Thyroid gland (tissue), 4 donors: Measurements from ENCODE around the gene FBXO45. TPM values are rescaled to one million over a fixed set of nuclear protein-coding genes. Genes with fewer than 3 reads are reported as not detected.

ENCODE experiments used
- DNase-seq, 2 donors: peaks; one replicate each; pipeline ENCODE4 v3.0.0-alpha.2; 2019
- H3K27ac ChIP-seq, 3 donors: fragments of 200-600 bp; sonication (generic); 1 replicate in 2 of 3; 2 replicates in 1 of 3; pipeline ENCODE4 v1.5.1; 2016 to 2019; ENCODE audit warnings: mild to moderate bottlenecking in 1 of 3, moderate library complexity in 1 of 3
- H3K27me3 ChIP-seq: fragments of 200-600 bp; sonication (generic); one replicate; pipeline ENCODE4 v1.5.1; 2019
- H3K36me3 ChIP-seq, 2 donors: fragments of 200-600 bp; sonication (generic); one replicate each; pipeline ENCODE4 v1.5.1; 2016 to 2019
- H3K4me1 ChIP-seq, 2 donors: fragments of 200-600 bp; sonication (generic); one replicate each; pipeline ENCODE4 v1.5.1; 2017 to 2019
- H3K4me3 ChIP-seq, 3 donors: fragments of 200-600 bp; sonication (generic); replicated peaks in 1 of 3; 1 replicate in 2 of 3; 2 replicates in 1 of 3; pipeline ENCODE4 v1.5.1; 2016; ENCODE audit warnings: mild to moderate bottlenecking in 1 of 3
- H3K9me3 ChIP-seq: fragments of 200-600 bp; sonication (generic); one replicate; pipeline ENCODE4 v1.5.1; 2017
- CTCF ChIP-seq, 6 experiments: fragments of 200-600 bp in 3 of 6; fragments of 450-650 bp in 3 of 6; sonication (generic) in 3 of 6; IDR thresholded peaks; one replicate each; pipeline ENCODE4 v1.5.1; 2016 to 2019; ENCODE audit warnings: antibody characterized with exemption in 6 of 6, mild to moderate bottlenecking in 2 of 6, inconsistent platforms in 1 of 6, moderate library complexity in 1 of 6
- POLR2A ChIP-seq, 2 donors: fragments of 450-650 bp; IDR thresholded peaks; one replicate each; pipeline ENCODE4 v1.6.1; 2017; ENCODE audit warnings: antibody characterized with exemption in 2 of 2, mild to moderate bottlenecking in 2 of 2, moderate library complexity in 1 of 2
- WGBS, 2 donors: methylation state at CpG; one replicate each; pipeline ENCODE4 v1.1.5; 2017; 5-methylcytosine and 5-hydroxymethylcytosine counted together
- intact Hi-C: fragments of 100-400 bp; cut with DNase I; formaldehyde crosslinking; loops from one replicate; pipeline ENCODE4 v1.15.1; 2023
- total RNA-seq, 4 donors: library from RNA; depleted of rRNA; stranded (reverse); fragments of >200 nt; gene quantifications; one replicate each; pipeline ENCODE4 v1.2.3, GENCODE V29; 2016

The FBXO45 gene
- total RNA-seq, 4 donors from 2014 or later: 4.0 to 8.9 (median 5.7) TPM

DNA sequence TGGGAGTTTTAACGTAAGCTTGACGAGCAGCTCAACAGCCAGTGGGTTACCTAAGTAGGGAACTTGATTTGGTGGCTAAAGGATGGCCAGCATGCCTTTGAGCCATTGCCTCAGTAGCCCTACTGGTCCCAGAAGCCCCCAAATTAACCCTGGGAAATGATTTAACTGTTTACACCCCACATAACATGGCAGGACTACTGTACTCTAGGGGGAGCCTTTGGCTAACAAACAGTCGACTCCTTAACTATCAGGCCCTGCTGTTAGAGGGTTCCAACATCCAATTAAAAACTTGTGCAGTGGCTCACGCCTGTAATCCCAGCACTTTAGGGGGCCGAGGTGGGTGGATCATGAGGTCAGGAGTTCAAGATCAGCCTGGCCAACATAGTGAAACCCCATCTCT, 43.9 kb upstream of the FBXO45 start:
- Histone ChIP-seq H3K36me3 (no peaks in the 10 kb centered on the region), H3K4me3 (no peak overlapping the region), H3K27ac (no peak overlapping the region), H3K27me3 (no peaks in the 10 kb centered on the region), H3K9me3 (no peaks in the 10 kb centered on the region), H3K4me1 (no peaks in the 10 kb centered on the region)
- WGBS, 2 donors: 61 to 71% methylated on average over 5 of the region's 5 CpGs
- intact Hi-C loops: loop anchor here (10.0 kb wide), 1 partner anchor 270 kb away; no protein-coding TSS in a partner anchor
- TF ChIP-seq POLR2A (IDR thresholded peaks at IDR 0.05): no peak
- no peak for TF ChIP-seq CTCF (IDR thresholded peaks at IDR 0.05)
- no peak for DNase-seq

DNA sequence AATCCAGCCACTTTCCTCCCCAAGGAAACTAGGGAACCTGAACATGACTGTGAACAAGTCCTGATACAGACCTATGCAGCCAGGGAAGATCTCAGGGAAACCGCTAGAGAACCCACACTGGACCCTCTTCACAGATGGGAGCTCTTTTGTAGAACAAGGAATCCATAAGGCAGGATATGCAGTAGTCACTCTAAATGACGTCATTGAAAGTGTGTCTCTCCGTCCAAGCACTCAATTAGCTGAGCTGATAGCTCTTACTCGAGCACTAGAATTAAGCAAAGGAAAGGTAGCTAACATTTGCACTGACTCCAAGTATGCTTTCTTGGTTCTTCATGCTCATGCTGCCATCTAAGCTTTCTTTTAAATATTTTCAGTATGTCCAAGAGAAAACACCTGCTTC, 43.3 kb upstream of the FBXO45 start:
- Histone ChIP-seq H3K9me3 (no peaks in the 10 kb centered on the region), H3K4me3 (no peak overlapping the region), H3K4me1 (no peaks in the 10 kb centered on the region), H3K36me3 (no peaks in the 10 kb centered on the region), H3K27me3 (no peaks in the 10 kb centered on the region), H3K27ac (no peak overlapping the region)
- no peak for DNase-seq
- WGBS, 2 donors: 81 to 82% methylated on average over 4 of the region's 4 CpGs
- TF ChIP-seq POLR2A (IDR thresholded peaks at IDR 0.05) (no peak), CTCF (IDR thresholded peaks at IDR 0.05) (no peak)
- intact Hi-C loops: loop anchor here (10.0 kb wide), 1 partner anchor 270 kb away; no protein-coding TSS in a partner anchor

DNA sequence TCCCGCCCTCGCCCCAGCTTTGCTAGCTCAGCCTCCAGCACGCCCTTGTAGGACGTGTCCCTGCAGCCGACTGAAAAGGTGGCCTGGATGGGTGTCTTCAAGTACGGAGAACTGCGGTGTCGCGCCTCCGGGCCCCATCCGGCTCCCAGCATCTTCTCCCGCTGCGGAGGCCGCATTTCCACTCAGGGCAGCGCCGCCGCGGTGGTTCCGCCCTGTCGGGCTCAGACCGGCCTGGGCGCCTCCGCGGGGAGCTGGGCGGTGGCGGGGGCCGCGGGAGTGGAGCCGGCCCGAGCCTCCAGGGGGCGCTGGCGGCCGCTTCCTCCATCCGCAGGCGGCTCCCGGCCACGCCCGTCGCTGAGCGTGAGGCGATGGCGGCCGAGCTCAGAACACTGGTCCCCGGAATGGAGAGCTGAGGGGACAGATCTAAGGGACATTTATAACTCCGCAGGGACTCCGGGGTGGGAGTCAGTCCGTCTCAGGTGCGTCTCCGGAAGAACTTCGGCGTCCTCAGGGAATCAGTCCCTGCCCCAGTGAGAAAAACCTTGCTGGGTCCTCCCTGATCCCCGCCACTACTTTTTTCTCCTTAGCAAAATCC, 39.7 kb upstream of the FBXO45 start:
- Histone ChIP-seq H3K27ac (no peak overlapping the region), H3K9me3 (no peaks in the 10 kb centered on the region), H3K4me1 (no peaks in the 10 kb centered on the region), H3K4me3 (peak overlapping the region in 1 of 3 donors; percentile 14), H3K27me3 (no peaks in the 10 kb centered on the region), H3K36me3 (no peaks in the 10 kb centered on the region)
- intact Hi-C loops: loop anchor here (10.0 kb wide), 1 partner anchor 274 kb away; no protein-coding TSS in a partner anchor
- DNase-seq: peak; percentile 26 to 52
- WGBS, 2 donors: 9 to 21% methylated on average over 18 to 25 of the region's 52 CpGs
- no peak for TF ChIP-seq POLR2A (IDR thresholded peaks at IDR 0.05)
- TF ChIP-seq CTCF (IDR thresholded peaks at IDR 0.05): peak in 5 of 6 experiments; percentile 26 to 62 (median 45)

GRCh38 chr3:196531418-196531817, 37.0 kb upstream of the FBXO45 start:
- intact Hi-C loops: no loop called here
- 70 to 84% methylated on average over 4 of the region's 4 CpGs for WGBS, 2 donors
- TF ChIP-seq POLR2A (IDR thresholded peaks at IDR 0.05): no peak
- TF ChIP-seq CTCF (IDR thresholded peaks at IDR 0.05): no peak
- H3K4me3 ChIP-seq: no peak overlapping the region
- no peak for DNase-seq
- H3K36me3 ChIP-seq: no peaks in the 10 kb centered on the region
- H3K4me1 ChIP-seq: no peaks in the 10 kb centered on the region
- H3K27ac ChIP-seq: no peak overlapping the region
- H3K27me3 ChIP-seq: no peaks in the 10 kb centered on the region
- no peaks in the 10 kb centered on the region for H3K9me3 ChIP-seq

DNA sequence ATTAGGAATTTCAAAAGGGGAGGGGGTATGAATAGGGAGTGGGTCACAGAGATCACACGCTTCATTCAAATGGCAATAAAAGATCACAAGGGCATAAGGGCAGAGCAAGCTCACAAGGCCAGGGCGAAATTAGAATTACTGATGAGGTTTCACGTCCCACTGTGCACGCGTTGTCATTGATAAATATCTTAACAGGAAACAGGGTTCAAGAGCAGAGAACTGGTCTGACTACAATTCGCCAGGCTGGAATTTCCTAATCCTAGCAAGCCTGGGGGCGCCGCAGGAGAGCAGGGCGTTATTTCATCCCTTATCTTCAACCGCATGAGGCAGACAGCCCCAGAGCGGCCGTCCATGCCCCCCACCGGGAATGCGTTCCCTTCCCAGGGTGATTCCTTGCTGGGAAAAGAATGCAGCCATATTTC, 35.2 kb upstream of the FBXO45 start:
- Histone ChIP-seq H3K36me3 (no peaks in the 10 kb centered on the region), H3K4me1 (no peaks in the 10 kb centered on the region), H3K27ac (no peak overlapping the region), H3K9me3 (no peaks in the 10 kb centered on the region), H3K27me3 (no peaks in the 10 kb centered on the region), H3K4me3 (no peak overlapping the region)
- 47 to 56% methylated on average over 14 of the region's 14 CpGs for WGBS, 2 donors
- intact Hi-C loops: no loop called here
- TF ChIP-seq CTCF (IDR thresholded peaks at IDR 0.05) (no peak), POLR2A (IDR thresholded peaks at IDR 0.05) (no peak)
- DNase-seq: no peak
